Measurements from ENCODE around the gene CMSS1.

CMSS1 gene

DNA sequence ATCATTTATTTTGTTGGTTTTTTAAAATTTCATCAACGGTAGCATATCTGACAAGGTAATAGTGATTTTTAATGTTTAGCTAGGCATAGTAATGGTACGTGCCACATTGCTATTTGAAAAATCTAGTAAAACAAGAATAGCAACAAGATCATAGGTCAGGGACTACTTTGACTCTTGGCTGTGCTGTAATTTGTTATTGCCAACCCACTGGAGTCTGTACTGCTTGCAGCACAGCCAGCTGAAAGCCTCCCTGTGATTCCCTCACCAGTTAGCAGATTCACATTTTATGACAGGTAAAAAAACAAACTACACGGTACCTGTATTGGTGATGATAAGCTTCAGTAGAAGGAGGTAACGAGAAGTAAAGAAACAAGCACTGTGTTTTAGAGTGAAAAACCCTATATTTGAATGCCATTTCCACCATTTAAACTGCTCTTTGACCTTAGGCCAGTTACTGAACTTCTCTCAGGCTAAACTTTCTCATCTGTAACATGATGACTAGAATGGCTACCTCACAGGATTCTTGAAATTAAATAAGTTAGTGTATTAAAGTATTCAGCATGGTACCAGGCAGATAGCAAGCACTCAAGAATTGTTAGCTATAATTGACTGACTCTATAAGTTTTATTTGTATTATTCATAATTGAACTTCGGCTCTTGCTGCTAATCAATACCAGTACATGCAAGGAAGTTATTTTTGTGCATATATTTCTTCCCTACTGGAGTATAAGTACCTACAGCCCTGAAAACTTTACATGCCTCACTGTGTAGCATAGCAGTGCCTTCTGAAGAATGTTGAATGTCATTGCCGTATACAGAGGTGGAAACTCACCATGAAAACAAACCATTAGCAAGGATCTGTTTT, 280.5 kb downstream of the CMSS1 start:
- no peak overlapping the region for H3K9ac ChIP-seq
- TF ChIP-seq, protein P1, sequence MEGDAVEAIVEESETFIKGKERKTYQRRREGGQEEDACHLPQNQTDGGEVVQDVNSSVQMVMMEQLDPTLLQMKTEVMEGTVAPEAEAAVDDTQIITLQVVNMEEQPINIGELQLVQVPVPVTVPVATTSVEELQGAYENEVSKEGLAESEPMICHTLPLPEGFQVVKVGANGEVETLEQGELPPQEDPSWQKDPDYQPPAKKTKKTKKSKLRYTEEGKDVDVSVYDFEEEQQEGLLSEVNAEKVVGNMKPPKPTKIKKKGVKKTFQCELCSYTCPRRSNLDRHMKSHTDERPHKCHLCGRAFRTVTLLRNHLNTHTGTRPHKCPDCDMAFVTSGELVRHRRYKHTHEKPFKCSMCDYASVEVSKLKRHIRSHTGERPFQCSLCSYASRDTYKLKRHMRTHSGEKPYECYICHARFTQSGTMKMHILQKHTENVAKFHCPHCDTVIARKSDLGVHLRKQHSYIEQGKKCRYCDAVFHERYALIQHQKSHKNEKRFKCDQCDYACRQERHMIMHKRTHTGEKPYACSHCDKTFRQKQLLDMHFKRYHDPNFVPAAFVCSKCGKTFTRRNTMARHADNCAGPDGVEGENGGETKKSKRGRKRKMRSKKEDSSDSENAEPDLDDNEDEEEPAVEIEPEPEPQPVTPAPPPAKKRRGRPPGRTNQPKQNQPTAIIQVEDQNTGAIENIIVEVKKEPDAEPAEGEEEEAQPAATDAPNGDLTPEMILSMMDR (IDR thresholded peaks at IDR 0.05), result no peak
- H3K36me3 ChIP-seq (ENCODE audit: control insufficient read depth, insufficient read depth, low read length), result no peaks in the 10 kb centered on the region
- H3K27me3 ChIP-seq (ENCODE audit: control insufficient read depth, insufficient read depth, low read length), result no peaks in the 10 kb centered on the region
- no peak overlapping the region for H3K4me2 ChIP-seq (ENCODE audit: low read length)
- H3K79me2 ChIP-seq, result no peaks in the 10 kb centered on the region
- H2AFZ ChIP-seq, result peak overlapping the region; percentile 19
- peaks cover 17% of the 10 kb centered on the region for H3K4me1 ChIP-seq
- no peak overlapping the region for H3K4me3 ChIP-seq (ENCODE audit: low read depth, low read length)
- peak overlapping the region; percentile 30 for H3K27ac ChIP-seq
- H3K9me3 ChIP-seq (ENCODE audit: control insufficient read depth, low read length), result no peaks in the 10 kb centered on the region

DNA sequence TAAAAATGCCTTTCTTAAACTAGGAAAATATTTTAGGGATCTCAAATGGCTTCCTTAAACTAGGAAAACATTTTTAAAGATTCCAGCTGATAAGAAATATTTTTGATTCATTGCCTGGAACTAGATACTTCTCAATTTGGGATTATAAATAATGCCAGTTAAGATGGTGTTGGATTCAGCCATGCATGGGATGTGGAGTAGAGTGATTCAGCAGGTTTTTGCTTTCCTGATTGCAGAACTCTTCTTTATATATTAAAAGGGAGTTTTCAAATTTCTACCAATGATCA, 281.1 kb downstream of the CMSS1 start:
- H3K79me2 ChIP-seq, result no peaks in the 10 kb centered on the region
- H3K9ac ChIP-seq, result no peak overlapping the region
- peaks cover 17% of the 10 kb centered on the region for H3K4me1 ChIP-seq
- H3K27ac ChIP-seq, result no peak overlapping the region
- no peak overlapping the region for H3K4me3 ChIP-seq (ENCODE audit: low read depth, low read length)
- H3K27me3 ChIP-seq (ENCODE audit: control insufficient read depth, insufficient read depth, low read length), result no peaks in the 10 kb centered on the region
- no peaks in the 10 kb centered on the region for H3K9me3 ChIP-seq (ENCODE audit: control insufficient read depth, low read length)
- H3K4me2 ChIP-seq (ENCODE audit: low read length), result no peak overlapping the region
- H3K36me3 ChIP-seq (ENCODE audit: control insufficient read depth, insufficient read depth, low read length), result no peaks in the 10 kb centered on the region
- TF ChIP-seq, protein P1 (IDR thresholded peaks at IDR 0.05), result no peak
- H2AFZ ChIP-seq, result peak overlapping the region; percentile 19

DNA sequence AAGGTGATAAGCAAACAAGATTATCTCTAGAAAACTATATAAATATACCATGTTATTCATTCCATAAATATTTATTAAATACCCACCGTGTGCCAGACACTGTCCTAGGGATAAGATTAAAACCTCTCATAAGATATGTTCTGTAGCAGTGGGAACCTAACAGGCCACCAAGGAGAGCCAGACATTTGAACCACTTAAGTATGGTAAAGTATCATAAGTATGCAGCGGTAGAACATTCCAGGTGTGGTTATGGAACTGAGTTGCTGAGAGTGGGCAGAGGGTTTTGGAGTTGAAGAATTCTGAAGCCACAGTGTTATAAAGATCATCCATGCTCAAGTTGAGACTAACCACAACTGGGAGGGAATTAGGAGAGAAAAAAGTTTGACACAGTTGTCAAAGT, 282.0 kb downstream of the CMSS1 start:
- Histone ChIP-seq H3K27me3 (ENCODE audit: control insufficient read depth, insufficient read depth, low read length) (no peaks in the 10 kb centered on the region), H2AFZ (no peak overlapping the region), H3K4me3 (ENCODE audit: low read depth, low read length) (no peak overlapping the region), H3K4me1 (peaks cover 17% of the 10 kb centered on the region), H3K27ac (no peak overlapping the region), H3K9ac (no peak overlapping the region), H3K9me3 (ENCODE audit: control insufficient read depth, low read length) (no peaks in the 10 kb centered on the region), H3K79me2 (no peaks in the 10 kb centered on the region), H3K36me3 (ENCODE audit: control insufficient read depth, insufficient read depth, low read length) (no peaks in the 10 kb centered on the region), H3K4me2 (ENCODE audit: low read length) (no peak overlapping the region)
- TF ChIP-seq, protein P1 (IDR thresholded peaks at IDR 0.05), result no peak

DNA sequence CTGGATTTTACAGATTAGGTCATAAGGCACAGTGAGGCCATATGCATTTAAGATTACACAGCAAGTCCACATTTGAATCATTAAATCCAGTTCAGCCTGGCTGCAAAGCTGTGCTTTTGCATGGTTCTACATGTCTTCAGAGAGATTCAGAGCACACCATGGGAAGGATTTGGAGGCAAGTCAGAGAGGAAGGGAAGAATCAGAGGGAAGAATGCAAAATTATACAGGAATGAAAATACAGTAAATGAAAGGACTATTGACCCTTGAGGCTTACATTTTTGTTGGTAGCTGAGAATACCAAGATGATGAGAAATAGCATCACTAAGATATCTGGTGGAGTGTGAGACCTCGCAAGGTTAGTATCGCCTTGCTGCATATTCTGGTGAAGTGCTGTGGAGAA, 282.8 kb downstream of the CMSS1 start:
- Histone ChIP-seq H3K36me3 (ENCODE audit: control insufficient read depth, insufficient read depth, low read length) (no peaks in the 10 kb centered on the region), H3K9ac (no peak overlapping the region), H3K9me3 (ENCODE audit: control insufficient read depth, low read length) (no peaks in the 10 kb centered on the region), H3K4me3 (ENCODE audit: low read depth, low read length) (no peak overlapping the region), H3K27me3 (ENCODE audit: control insufficient read depth, insufficient read depth, low read length) (no peaks in the 10 kb centered on the region), H3K4me2 (ENCODE audit: low read length) (no peak overlapping the region), H3K27ac (no peak overlapping the region), H3K4me1 (peaks cover 17% of the 10 kb centered on the region), H3K79me2 (no peaks in the 10 kb centered on the region), H2AFZ (no peak overlapping the region)
- TF ChIP-seq, protein P1 (IDR thresholded peaks at IDR 0.05), result no peak

DNA sequence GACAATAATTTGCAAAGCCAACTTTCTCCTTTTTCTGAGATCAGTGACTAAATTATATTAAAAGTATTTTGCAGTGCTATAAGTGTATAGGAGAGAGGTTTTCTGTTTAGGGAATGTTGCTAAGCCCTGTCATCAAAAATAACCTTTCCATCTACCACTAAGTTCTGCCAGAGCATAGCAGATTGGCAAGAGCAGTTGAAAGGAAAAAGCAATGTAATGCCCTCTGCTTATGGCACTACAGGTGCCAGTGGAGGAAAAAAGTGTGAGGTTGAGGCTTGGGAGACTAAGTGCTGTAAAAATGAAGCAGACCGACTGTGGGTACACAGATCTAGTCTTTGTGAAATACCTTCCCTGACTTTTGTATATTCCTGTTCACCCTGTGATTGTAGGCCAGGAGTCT, 285.1 kb downstream of the CMSS1 start:
- Histone ChIP-seq H3K27me3 (ENCODE audit: control insufficient read depth, insufficient read depth, low read length) (no peaks in the 10 kb centered on the region), H3K36me3 (ENCODE audit: control insufficient read depth, insufficient read depth, low read length) (no peaks in the 10 kb centered on the region), H3K9ac (no peak overlapping the region), H3K9me3 (ENCODE audit: control insufficient read depth, low read length) (no peaks in the 10 kb centered on the region), H3K4me1 (peaks cover 23% of the 10 kb centered on the region), H3K79me2 (no peaks in the 10 kb centered on the region), H2AFZ (no peak overlapping the region), H3K27ac (no peak overlapping the region), H3K4me2 (ENCODE audit: low read length) (no peak overlapping the region), H3K4me3 (ENCODE audit: low read depth, low read length) (no peak overlapping the region)
- TF ChIP-seq, protein P1 (IDR thresholded peaks at IDR 0.05), result no peak
